Neural crest cell (in vitro differentiated cells): ENCODE data around the gene ITPR1. TPM values are rescaled to one million over a fixed set of nuclear protein-coding genes. Genes with fewer than 3 reads are reported as not detected.

Experiments
- DNase-seq: peaks from one replicate; pipeline ENCODE4 v3.0.0; 2021; ENCODE audit warnings: low read depth, mixed read lengths, low spot score
- H3K27ac Mint-ChIP-seq: one replicate; pipeline ENCODE4 v1.8.0; 2021; ENCODE audit warnings: mild to moderate bottlenecking, mixed read lengths; ENCODE audit not compliant: unreplicated experiment
- H3K27me3 Mint-ChIP-seq: 2 replicates; pipeline ENCODE4 v1.8.0; 2021; ENCODE audit warnings: low read depth, mild to moderate bottlenecking, mixed read lengths
- H3K36me3 Mint-ChIP-seq: 2 replicates; pipeline ENCODE4 v1.8.0; 2021; ENCODE audit warnings: low read depth, mild to moderate bottlenecking, mixed read lengths
- H3K4me1 Mint-ChIP-seq: 2 replicates; pipeline ENCODE4 v1.8.0; 2021; ENCODE audit warnings: mixed read lengths
- H3K4me3 Mint-ChIP-seq: one replicate; pipeline ENCODE4 v1.8.0; 2021; ENCODE audit warnings: mild to moderate bottlenecking, mixed read lengths
- H3K9me3 Mint-ChIP-seq: 2 replicates; pipeline ENCODE4 v1.8.0; 2021; ENCODE audit warnings: mixed read lengths
- CTCF ChIP-seq: fragments of 200-600 bp; sonication (generic); conservative IDR thresholded peaks from 2 replicates; pipeline ENCODE4 v1.5.0; 2021; ENCODE audit warnings: antibody characterized with exemption, mild to moderate bottlenecking
- total RNA-seq: library from RNA; stranded (reverse); gene quantifications from 2 replicates; pipeline ENCODE4 v1.2.1, GENCODE V29; 2021

The ITPR1 gene
- total RNA-seq, 1 donor from 2014 or later = 4.8 TPM

- H3K4me3 Mint-ChIP-seq = no peak overlapping the region
These were observed 219.0 kb downstream of the ITPR1 start for GRCh38 chr3:4712109-4712508.

GRCh38 chr3:4714045-4714444, 220.9 kb downstream of the ITPR1 start:
- H3K4me3 Mint-ChIP-seq = no peak overlapping the region
- no peak for DNase-seq
- H3K27ac Mint-ChIP-seq = no peak overlapping the region
- H3K27me3 Mint-ChIP-seq = peaks cover 3% of the 10 kb centered on the region
- TF ChIP-seq CTCF = no peak
- H3K4me1 Mint-ChIP-seq = peaks cover 10% of the 10 kb centered on the region
- H3K9me3 Mint-ChIP-seq = no peaks in the 10 kb centered on the region
- H3K36me3 Mint-ChIP-seq = no peaks in the 10 kb centered on the region

More at GRCh38 chr3:4712109-4712508, 219.0 kb downstream of the ITPR1 start:
- Mint-ChIP-seq H3K27me3 (no peaks in the 10 kb centered on the region), H3K4me1 (peaks cover 10% of the 10 kb centered on the region), H3K27ac (no peak overlapping the region), H3K9me3 (no peaks in the 10 kb centered on the region), H3K36me3 (no peaks in the 10 kb centered on the region)
- no peak for DNase-seq
- TF ChIP-seq CTCF = no peak

- no peak overlapping the region for H3K4me3 Mint-ChIP-seq
- peaks cover 6% of the 10 kb centered on the region for H3K4me1 Mint-ChIP-seq
- no peak for DNase-seq
- H3K27ac Mint-ChIP-seq = no peak overlapping the region
- TF ChIP-seq CTCF = no peak
- no peaks in the 10 kb centered on the region for H3K36me3 Mint-ChIP-seq
- H3K9me3 Mint-ChIP-seq = no peaks in the 10 kb centered on the region
- H3K27me3 Mint-ChIP-seq = peaks cover 5% of the 10 kb centered on the region
These were observed 223.1 kb downstream of the ITPR1 start for GRCh38 chr3:4716266-4716665.

GRCh38 chr3:4716706-4717362, 223.7 kb downstream of the ITPR1 start:
- peaks cover 5% of the 10 kb centered on the region for H3K27me3 Mint-ChIP-seq
- no peak overlapping the region for H3K27ac Mint-ChIP-seq
- no peak overlapping the region for H3K4me3 Mint-ChIP-seq
- H3K9me3 Mint-ChIP-seq = no peaks in the 10 kb centered on the region
- peaks cover 4% of the 10 kb centered on the region for H3K4me1 Mint-ChIP-seq
- DNase-seq = no peak
- TF ChIP-seq CTCF = no peak
- H3K36me3 Mint-ChIP-seq = no peaks in the 10 kb centered on the region

GRCh38 chr3:4717363-4717740, 224.2 kb downstream of the ITPR1 start:
- no peak for DNase-seq
- Mint-ChIP-seq H3K4me1 (peaks cover 4% of the 10 kb centered on the region), H3K36me3 (no peaks in the 10 kb centered on the region), H3K4me3 (no peak overlapping the region), H3K27me3 (peaks cover 5% of the 10 kb centered on the region), H3K27ac (no peak overlapping the region), H3K9me3 (no peaks in the 10 kb centered on the region)
- TF ChIP-seq CTCF = no peak
